ENCODE results near the gene USP24. TPM values are rescaled to one million over a fixed set of nuclear protein-coding genes. Genes with fewer than 3 reads are reported as not detected.
"Not testable (repeated sequence)": the region's sequence is repeated elsewhere in the genome, so short reads cannot be mapped to it uniquely, and the experiment has no call there.

Gene USP24
- total RNA-seq, 1 donor from 2014 or later: 40.8 TPM

GRCh38 chr1:55124470-55124869 is 90.7 kb downstream of the USP24 start:
- no peaks in the 10 kb centered on the region for H3K27me3 ChIP-seq (ENCODE audit: control insufficient read depth, insufficient read depth, low read length)
- H3K4me3 ChIP-seq (ENCODE audit: low read depth, low read length): no peak overlapping the region
- no peak for TF ChIP-seq CTCF (IDR thresholded peaks at IDR 0.05; ENCODE audit: insufficient read depth, low read length, severe bottlenecking)
- peaks cover 14% of the 10 kb centered on the region for H3K36me3 ChIP-seq (ENCODE audit: control insufficient read depth, insufficient read depth, low read length)
- DNase-seq (ENCODE audit: low read depth): peak; percentile 85
- FAIRE-seq: no peak

- Histone ChIP-seq H3K4me3 (ENCODE audit: low read depth, low read length) (no peak overlapping the region), H3K36me3 (ENCODE audit: control insufficient read depth, insufficient read depth, low read length) (peaks cover 12% of the 10 kb centered on the region), H3K27me3 (ENCODE audit: control insufficient read depth, insufficient read depth, low read length) (no peaks in the 10 kb centered on the region)
- DNase-seq (ENCODE audit: low read depth): peak; percentile 51
- no peak for TF ChIP-seq CTCF (IDR thresholded peaks at IDR 0.05; ENCODE audit: insufficient read depth, low read length, severe bottlenecking)
- FAIRE-seq: no peak
Measured at GRCh38 chr1:55120538-55120937, 94.6 kb downstream of the USP24 start.

- peaks cover 12% of the 10 kb centered on the region for H3K36me3 ChIP-seq (ENCODE audit: control insufficient read depth, insufficient read depth, low read length)
- no peak for TF ChIP-seq CTCF (IDR thresholded peaks at IDR 0.05; ENCODE audit: insufficient read depth, low read length, severe bottlenecking)
- no peak for FAIRE-seq
Measured at GRCh38 chr1:55118651-55119329, 96.4 kb downstream of the USP24 start.

GRCh38 chr1:55117941-55118340 is 97.2 kb downstream of the USP24 start:
- no peak overlapping the region for H3K4me3 ChIP-seq (ENCODE audit: low read depth, low read length)
- no peaks in the 10 kb centered on the region for H3K27me3 ChIP-seq (ENCODE audit: control insufficient read depth, insufficient read depth, low read length)
- no peak for TF ChIP-seq CTCF (IDR thresholded peaks at IDR 0.05; ENCODE audit: insufficient read depth, low read length, severe bottlenecking)
- DNase-seq (ENCODE audit: low read depth): no peak
- H3K36me3 ChIP-seq (ENCODE audit: control insufficient read depth, insufficient read depth, low read length): peaks cover 12% of the 10 kb centered on the region
- FAIRE-seq: no peak

More at GRCh38 chr1:55118651-55119329, 96.4 kb downstream of the USP24 start:
- Histone ChIP-seq H3K4me3 (ENCODE audit: low read depth, low read length) (no peak overlapping the region), H3K27me3 (ENCODE audit: control insufficient read depth, insufficient read depth, low read length) (no peaks in the 10 kb centered on the region)
- DNase-seq (ENCODE audit: low read depth): no peak

GRCh38 chr1:55109005-55109404 is 106.2 kb downstream of the USP24 start:
- H3K27me3 ChIP-seq (ENCODE audit: control insufficient read depth, insufficient read depth, low read length); DNase-seq (ENCODE audit: low read depth); FAIRE-seq; H3K4me3 ChIP-seq (ENCODE audit: low read depth, low read length): not testable (repeated sequence)
- peaks cover 14% of the 10 kb centered on the region for H3K36me3 ChIP-seq (ENCODE audit: control insufficient read depth, insufficient read depth, low read length)

GRCh38 chr1:55107101-55107500 is 108.1 kb downstream of the USP24 start:
- no peak overlapping the region for H3K4me3 ChIP-seq (ENCODE audit: low read depth, low read length)
- TF ChIP-seq CTCF (IDR thresholded peaks at IDR 0.05; ENCODE audit: insufficient read depth, low read length, severe bottlenecking): no peak
- FAIRE-seq (peak; percentile 70), DNase-seq (ENCODE audit: low read depth) (no peak)
- no peaks in the 10 kb centered on the region for H3K27me3 ChIP-seq (ENCODE audit: control insufficient read depth, insufficient read depth, low read length)
- H3K36me3 ChIP-seq (ENCODE audit: control insufficient read depth, insufficient read depth, low read length): peaks cover 15% of the 10 kb centered on the region

All from bronchial epithelial cell (primary cell).